Tibial nerve (tissue), 4 donors: ENCODE results near the gene PLAC8L1. TPM values are rescaled to one million over a fixed set of nuclear protein-coding genes. Genes with fewer than 3 reads are reported as not detected.
"Not testable (repeated sequence)": the region's sequence is repeated elsewhere in the genome, so short reads cannot be mapped to it uniquely, and the experiment has no call there.

Experiments used
- DNase-seq, 2 donors: peaks; one replicate each; pipeline ENCODE4 v3.0.0-alpha.2; 2019; ENCODE audit warnings: low spot score in 2 of 2
- H3K27ac ChIP-seq, 4 donors: fragments of 200-600 bp; sonication (generic) in 3 of 4; one replicate each; pipeline ENCODE4 v1.5.1; 2017 to 2019; ENCODE audit warnings: mild to moderate bottlenecking in 1 of 4
- H3K27me3 ChIP-seq, 2 donors: fragments of 200-600 bp; sonication (generic) in 1 of 2; one replicate each; pipeline versions ENCODE4 v1.5.1 to v1.6.0; 2017 to 2019
- H3K36me3 ChIP-seq, 3 donors: fragments of 200-600 bp; sonication (generic); one replicate each; pipeline ENCODE4 v1.5.1; 2018 to 2019
- H3K4me1 ChIP-seq, 4 donors: fragments of 200-600 bp; sonication (generic) in 3 of 4; one replicate each; pipeline ENCODE4 v1.5.1; 2017 to 2019
- H3K4me3 ChIP-seq, 4 donors: fragments of 200-600 bp; sonication (generic) in 3 of 4; one replicate each; pipeline ENCODE4 v1.5.1; 2017 to 2019; ENCODE audit warnings: mild to moderate bottlenecking in 1 of 4, moderate library complexity in 1 of 4
- H3K9me3 ChIP-seq, 4 donors: fragments of 200-600 bp; sonication (generic) in 3 of 4; one replicate each; pipeline ENCODE4 v1.5.1; 2017 to 2019
- CTCF ChIP-seq, 5 experiments: fragments of 200-600 bp in 3 of 5; fragments of 450-650 bp in 2 of 5; sonication (generic) in 3 of 5; IDR thresholded peaks; one replicate each; pipeline ENCODE4 v1.5.1; 2016 to 2019; ENCODE audit warnings: antibody characterized with exemption in 5 of 5, mild to moderate bottlenecking in 3 of 5, moderate library complexity in 2 of 5
- EP300 ChIP-seq, 2 donors: sonication (generic); formaldehyde crosslinking; IDR thresholded peaks; one replicate each; pipeline ENCODE4 v1.6.1; 2017; ENCODE audit warnings: antibody characterized with exemption in 2 of 2, mild to moderate bottlenecking in 1 of 2
- POLR2A ChIP-seq, 2 donors: fragments of 450-650 bp; IDR thresholded peaks; one replicate each; pipeline ENCODE4 v1.6.1; 2017; ENCODE audit warnings: antibody characterized with exemption in 2 of 2, mild to moderate bottlenecking in 2 of 2, moderate library complexity in 2 of 2
- WGBS, 2 donors: methylation state at CpG; one replicate each; pipeline ENCODE4 v1.1.5; 2018; 5-methylcytosine and 5-hydroxymethylcytosine counted together
- total RNA-seq, 4 donors: library from RNA; depleted of rRNA; stranded (reverse); fragments of >200 nt; gene quantifications; one replicate each; pipeline ENCODE4 v1.1.0, GENCODE V29; 2016

The PLAC8L1 gene
- total RNA-seq, 4 donors from 2014 or later: not detected

GRCh38 chr5:146109379-146109778 lies 4.0 kb upstream of the PLAC8L1 start:
- H3K27ac ChIP-seq: no peak overlapping the region
- no peaks in the 10 kb centered on the region for H3K4me1 ChIP-seq
- TF ChIP-seq CTCF (IDR thresholded peaks at IDR 0.05) (no peak), POLR2A (IDR thresholded peaks at IDR 0.05) (no peak), EP300 (IDR thresholded peaks at IDR 0.05) (no peak)
- no peak overlapping the region for H3K4me3 ChIP-seq
- no peak for DNase-seq
- H3K9me3 ChIP-seq: no peaks in the 10 kb centered on the region
- WGBS, 2 donors: 85 to 88% methylated on average over 1 of the region's 1 CpG
- peaks cover 0 to 34% (median 15%) of the 10 kb centered on the region in 3 donors for H3K36me3 ChIP-seq
- no peaks in the 10 kb centered on the region for H3K27me3 ChIP-seq

GRCh38 chr5:146108870-146109269 lies 3.5 kb upstream of the PLAC8L1 start:
- H3K27me3 ChIP-seq, DNase-seq, H3K27ac ChIP-seq, H3K4me3 ChIP-seq, H3K9me3 ChIP-seq, H3K4me1 ChIP-seq: not testable (repeated sequence)
- 89 to 94% methylated on average over 2 of the region's 2 CpGs for whole genome bisulfite sequencing, 2 donors
- peaks cover 0 to 33% (median 10%) of the 10 kb centered on the region in 3 donors for H3K36me3 ChIP-seq

- Histone ChIP-seq H3K36me3 (peaks cover 0 to 29% (median 2%) of the 10 kb centered on the region in 3 donors), H3K4me1 (no peaks in the 10 kb centered on the region), H3K9me3 (no peaks in the 10 kb centered on the region), H3K27me3 (no peaks in the 10 kb centered on the region), H3K27ac (no peak overlapping the region), H3K4me3 (no peak overlapping the region)
- TF ChIP-seq EP300 (IDR thresholded peaks at IDR 0.05) (no peak), CTCF (IDR thresholded peaks at IDR 0.05) (no peak), POLR2A (IDR thresholded peaks at IDR 0.05) (no peak)
- DNase-seq: no peak
- 36 to 50% methylated on average over 1 of the region's 1 CpG for WGBS, 2 donors
Measured at GRCh38 chr5:146107901-146108300, 2.5 kb upstream of the PLAC8L1 start.

- Histone ChIP-seq H3K27me3 (no peaks in the 10 kb centered on the region), H3K9me3 (no peaks in the 10 kb centered on the region), H3K4me3 (no peak overlapping the region), H3K36me3 (peaks cover 0 to 16% (median 0%) of the 10 kb centered on the region in 3 donors), H3K4me1 (no peaks in the 10 kb centered on the region), H3K27ac (no peak overlapping the region)
- no peak for DNase-seq
- WGBS, 2 donors: 43 to 93% methylated on average over 1 of the region's 1 CpG
- TF ChIP-seq EP300 (IDR thresholded peaks at IDR 0.05): no peak
- no peak for TF ChIP-seq CTCF (IDR thresholded peaks at IDR 0.05)
- no peak for TF ChIP-seq POLR2A (IDR thresholded peaks at IDR 0.05)
Measured at GRCh38 chr5:146103594-146103993, 1.8 kb downstream of the PLAC8L1 start.

GRCh38 chr5:146101646-146102045 lies 3.7 kb downstream of the PLAC8L1 start:
- Histone ChIP-seq H3K36me3 (peaks cover 0 to 16% (median 0%) of the 10 kb centered on the region in 3 donors), H3K4me3 (no peak overlapping the region), H3K9me3 (no peaks in the 10 kb centered on the region), H3K4me1 (no peaks in the 10 kb centered on the region), H3K27me3 (no peaks in the 10 kb centered on the region), H3K27ac (no peak overlapping the region)
- 72 to 73% methylated on average over 2 of the region's 2 CpGs for WGBS, 2 donors
- no peak for DNase-seq
- TF ChIP-seq CTCF (IDR thresholded peaks at IDR 0.05): no peak
- no peak for TF ChIP-seq POLR2A (IDR thresholded peaks at IDR 0.05)
- TF ChIP-seq EP300 (IDR thresholded peaks at IDR 0.05): no peak

- no peak for TF ChIP-seq EP300 (IDR thresholded peaks at IDR 0.05)
- no peak for TF ChIP-seq CTCF (IDR thresholded peaks at IDR 0.05)
- no peak for TF ChIP-seq POLR2A (IDR thresholded peaks at IDR 0.05)
- no peak for DNase-seq
- Histone ChIP-seq H3K4me1 (no peaks in the 10 kb centered on the region), H3K4me3 (no peak overlapping the region), H3K36me3 (no peaks in the 10 kb centered on the region), H3K27me3 (no peaks in the 10 kb centered on the region), H3K9me3 (no peaks in the 10 kb centered on the region), H3K27ac (no peak overlapping the region)
- 41 to 54% methylated on average over 6 of the region's 6 CpGs for WGBS, 2 donors
Measured at GRCh38 chr5:146098047-146098446, 7.3 kb downstream of the PLAC8L1 start.
